SK-N-MC (cell line): ENCODE measurements around the gene GJA9.

Experiments
- DNase-seq: peaks from one replicate; pipeline ENCODE4 v3.0.0-alpha.2; 2011; ENCODE audit warnings: low read depth, low spot score
- H3K27ac ChIP-seq: fragments of 200-600 bp; sonication (generic); 2 replicates; pipeline ENCODE4 v1.5.1; 2016; ENCODE audit warnings: mixed run types
- H3K36me3 ChIP-seq: fragments of 200-600 bp; sonication (generic); 2 replicates; pipeline ENCODE4 v1.6.1; 2017; ENCODE audit warnings: antibody characterized with exemption, low read length, mixed read lengths; ENCODE audit not compliant: insufficient read depth
- H3K4me3 ChIP-seq: fragments of 200-600 bp; sonication (generic); 2 replicates; pipeline ENCODE4 v1.5.1; 2016
- H3K9ac ChIP-seq: fragments of 200-600 bp; sonication (generic); 2 replicates; pipeline ENCODE4 v1.8.0; 2017; ENCODE audit warnings: mixed run types, mixed read lengths; ENCODE audit not compliant: insufficient read length
- H3K9me3 ChIP-seq: fragments of 200-600 bp; sonication (generic); 2 replicates; pipeline ENCODE4 v1.6.1; 2017; ENCODE audit warnings: low read depth, mild to moderate bottlenecking, antibody characterized with exemption, low read length, moderate library complexity, mixed read lengths
- EZH2 ChIP-seq: fragments of 200-600 bp; sonication (generic); IDR thresholded peaks from one replicate; pipeline ENCODE4 v1.6.1; 2017; ENCODE audit warnings: antibody characterized with exemption
- FOXP2 ChIP-seq: optimal IDR thresholded peaks from 2 replicates; pipeline ENCODE3; 2011; ENCODE audit warnings: mild to moderate bottlenecking, moderate library complexity; ENCODE audit not compliant: insufficient read depth; ENCODE audit errors: extremely low read length, control extremely low read depth
- POLR2AphosphoS5 ChIP-seq: IDR thresholded peaks from 2 replicates; pipeline ENCODE4 v1.6.1; 2012; ENCODE audit warnings: mild to moderate bottlenecking, low read depth, low read length, borderline replicate concordance

Gene GJA9

GRCh38 chr1:38881487-38881886 lies at the start of gene GJA9:
Gene GJA9 (minus strand): TSS chr1:38881587. CDS start chr1:38876098, 5,489 bp downstream.
- Histone ChIP-seq H3K27ac (no peak within 1 kb of the TSS), H3K9me3 (no peaks in the 10 kb centered on the region), H3K9ac (no peak within 1 kb of the TSS), H3K4me3 (no peak within 1 kb of the TSS), H3K36me3 (no peaks in the 10 kb centered on the region)
- DNase-seq = no peak
- no peak for TF ChIP-seq EZH2
- TF ChIP-seq FOXP2 = no peak
- TF ChIP-seq POLR2AphosphoS5 = no peak

- DNase-seq = no peak
- Histone ChIP-seq H3K36me3 (no peaks in the 10 kb centered on the region), H3K9ac (no peak overlapping the region), H3K4me3 (no peak overlapping the region), H3K9me3 (no peaks in the 10 kb centered on the region), H3K27ac (no peak overlapping the region)
- TF ChIP-seq POLR2AphosphoS5 (no peak), EZH2 (no peak), FOXP2 (no peak)
Observed at GRCh38 chr1:38929476-38929875, 48.1 kb upstream of the GJA9 start.

- TF ChIP-seq FOXP2 (no peak), EZH2 (no peak), POLR2AphosphoS5 (no peak)
- DNase-seq = no peak
- Histone ChIP-seq H3K9me3 (no peaks in the 10 kb centered on the region), H3K9ac (no peak overlapping the region), H3K36me3 (no peaks in the 10 kb centered on the region), H3K4me3 (no peak overlapping the region), H3K27ac (no peak overlapping the region)
Observed at GRCh38 chr1:38929054-38929453, 47.7 kb upstream of the GJA9 start.

- DNase-seq = no peak
- Histone ChIP-seq H3K27ac (no peak overlapping the region), H3K9ac (no peak overlapping the region), H3K36me3 (no peaks in the 10 kb centered on the region), H3K4me3 (no peak overlapping the region), H3K9me3 (no peaks in the 10 kb centered on the region)
- no peak for TF ChIP-seq FOXP2
- TF ChIP-seq POLR2AphosphoS5 = no peak
- TF ChIP-seq EZH2 = no peak
Observed at GRCh38 chr1:38926091-38926490, 44.7 kb upstream of the GJA9 start.

- DNase-seq = no peak
- TF ChIP-seq FOXP2 = no peak
- TF ChIP-seq EZH2 = no peak
- no peak for TF ChIP-seq POLR2AphosphoS5
- no peak overlapping the region for H3K4me3 ChIP-seq
- H3K9me3 ChIP-seq = no peaks in the 10 kb centered on the region
- H3K9ac ChIP-seq = no peak overlapping the region
- no peaks in the 10 kb centered on the region for H3K36me3 ChIP-seq
- no peak overlapping the region for H3K27ac ChIP-seq
Observed at GRCh38 chr1:38925391-38925790, 44.0 kb upstream of the GJA9 start.

- Histone ChIP-seq H3K4me3 (no peak overlapping the region), H3K27ac (no peak overlapping the region), H3K9ac (no peak overlapping the region), H3K36me3 (no peaks in the 10 kb centered on the region), H3K9me3 (no peaks in the 10 kb centered on the region)
- TF ChIP-seq EZH2 (no peak), FOXP2 (no peak), POLR2AphosphoS5 (no peak)
- no peak for DNase-seq
Observed at GRCh38 chr1:38923607-38924006, 42.2 kb upstream of the GJA9 start.

- H3K9ac ChIP-seq = no peak overlapping the region
- H3K27ac ChIP-seq = no peak overlapping the region
- no peaks in the 10 kb centered on the region for H3K9me3 ChIP-seq
- no peak for TF ChIP-seq EZH2
- TF ChIP-seq FOXP2 = no peak
- no peak for TF ChIP-seq POLR2AphosphoS5
- H3K36me3 ChIP-seq = no peaks in the 10 kb centered on the region
- no peak for DNase-seq
- no peak overlapping the region for H3K4me3 ChIP-seq
Observed at GRCh38 chr1:38919130-38919529, 37.7 kb upstream of the GJA9 start.

- Histone ChIP-seq H3K9ac (no peak overlapping the region), H3K27ac (no peak overlapping the region), H3K9me3 (no peaks in the 10 kb centered on the region), H3K36me3 (no peaks in the 10 kb centered on the region), H3K4me3 (no peak overlapping the region)
- TF ChIP-seq EZH2 = no peak
- no peak for TF ChIP-seq POLR2AphosphoS5
- no peak for TF ChIP-seq FOXP2
- no peak for DNase-seq
Observed at GRCh38 chr1:38918568-38918967, 37.2 kb upstream of the GJA9 start.

GRCh38 chr1:38917772-38918171 lies 36.4 kb upstream of the GJA9 start:
- TF ChIP-seq EZH2 = no peak
- no peak for TF ChIP-seq POLR2AphosphoS5
- TF ChIP-seq FOXP2 = no peak
- DNase-seq = no peak
- no peak overlapping the region for H3K27ac ChIP-seq

More at GRCh38 chr1:38917772-38918171, 36.4 kb upstream of the GJA9 start:
- no peak overlapping the region for H3K4me3 ChIP-seq
- no peak overlapping the region for H3K9ac ChIP-seq
- H3K9me3 ChIP-seq = no peaks in the 10 kb centered on the region
- no peaks in the 10 kb centered on the region for H3K36me3 ChIP-seq
